ENCODE results near the gene CRTAC1.

- TF ChIP-seq POLR2AphosphoS5 (IDR thresholded peaks at IDR 0.05), result no peak
- TF ChIP-seq CTCF (IDR thresholded peaks at IDR 0.05), result no peak
- no peak for TF ChIP-seq POLR2A (IDR thresholded peaks at IDR 0.05; ENCODE audit: low read depth)
- TF ChIP-seq EP300 (IDR thresholded peaks at IDR 0.05), result no peak
Measured at GRCh38 chr10:97907211-97907610, 123.2 kb downstream of the CRTAC1 start.
